Inflammatory macrophage (primary cell): ENCODE data around the gene WWTR1.
A peak's percentile ranks its signal among the peaks of the same experiment; 100 is the strongest.

Experiments
- DNase-seq, 2 donors: peaks; one replicate each; pipeline ENCODE4 v3.0.0-alpha.2; 2020 to 2022
- total RNA-seq, 18 experiments: gene quantifications; one replicate each; lab custom pipeline; 2026; ENCODE audit warnings: mixed read lengths in 6 of 18, inconsistent platforms in 2 of 18; lab: John Stamatoyannopoulos, UW

The WWTR1 gene
- total RNA-seq, result 5.2 to 37.8 (median 17.5) reads per million in 18 experiments

DNA sequence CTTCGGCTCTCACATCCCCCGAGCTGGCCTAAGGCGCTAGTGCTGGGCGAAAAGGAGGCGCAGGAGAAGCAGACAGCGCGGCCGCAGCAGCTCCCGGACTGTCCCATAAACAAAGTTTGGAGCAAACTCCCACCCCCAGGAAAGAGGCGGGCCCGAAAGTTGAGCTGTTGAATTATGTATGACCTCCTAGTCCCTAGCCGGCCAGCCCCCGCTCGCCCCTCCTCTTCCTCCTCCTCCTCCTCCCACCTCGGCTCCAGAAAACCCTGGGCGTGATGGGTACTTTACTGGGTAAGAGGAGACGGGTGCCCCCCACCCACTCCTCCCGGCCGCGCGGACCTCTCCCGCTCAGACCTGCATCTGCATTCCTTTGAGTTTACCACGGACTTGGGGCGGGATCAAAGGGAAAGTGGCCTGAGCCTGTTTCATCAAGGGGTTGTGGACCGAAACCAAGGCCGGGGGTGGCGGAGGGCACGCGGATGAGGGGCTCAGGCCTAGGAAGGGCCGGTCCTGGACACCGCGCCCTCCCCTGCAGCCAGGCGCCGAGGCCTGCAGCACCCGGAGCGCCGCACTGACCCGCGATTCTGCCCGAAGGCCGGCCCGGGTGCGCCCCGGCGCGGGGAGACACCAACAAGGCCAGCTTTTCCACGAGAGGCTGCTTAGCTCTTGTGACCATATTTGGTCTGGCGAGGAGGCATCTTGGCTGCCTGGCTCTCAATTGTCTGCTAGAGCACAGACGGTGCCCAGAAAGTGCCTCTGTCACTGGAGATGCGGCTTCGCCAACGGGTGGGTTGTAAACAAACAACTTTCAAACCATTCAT is at the start of gene WWTR1:
TSS of gene WWTR1 (minus strand) at position 100 of the 818 bp plus-strand sequence. CDS start 719 bp downstream, outside the sequence.
- DNase-seq, result peak; percentile 12 to 39

DNA sequence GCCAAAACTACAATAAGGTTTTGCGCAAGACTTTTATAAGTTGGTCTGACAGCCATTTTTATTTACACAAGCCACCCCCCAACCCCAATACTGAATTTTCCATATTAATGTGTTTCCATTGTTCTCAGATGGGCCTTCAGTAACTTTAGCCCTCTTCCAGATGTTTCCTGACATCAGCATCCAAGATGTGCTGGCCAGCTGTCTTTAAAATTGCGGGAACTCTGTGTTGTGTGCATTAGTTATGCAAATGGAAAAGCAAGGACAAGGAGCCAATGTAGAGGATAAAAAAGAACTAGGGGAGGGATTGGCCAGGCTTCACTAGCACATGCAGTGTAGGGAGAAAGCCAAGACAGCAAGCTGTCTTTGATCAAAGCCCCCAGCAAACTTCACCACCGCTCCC is 49.1 kb upstream of the WWTR1 start:
- no peak for DNase-seq

DNA sequence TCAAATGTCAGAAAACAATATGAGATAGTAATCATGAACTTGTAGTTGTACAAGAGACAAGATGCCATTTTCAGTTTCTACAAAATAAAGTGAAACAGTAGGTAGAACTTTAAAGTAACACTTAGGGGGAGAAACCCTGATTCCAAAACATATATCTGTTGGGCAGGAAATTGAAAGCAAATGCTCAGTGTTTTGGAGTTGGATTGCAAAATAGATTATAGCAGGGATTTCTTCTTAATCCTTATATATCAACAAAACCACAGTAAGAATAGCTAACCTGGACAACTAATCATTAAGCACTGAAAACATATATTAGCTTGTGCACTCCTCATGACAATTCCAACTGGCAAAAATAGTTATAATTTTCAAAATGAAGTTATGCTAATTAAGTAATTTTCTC is 47.6 kb upstream of the WWTR1 start:
- DNase-seq, result no peak

DNA sequence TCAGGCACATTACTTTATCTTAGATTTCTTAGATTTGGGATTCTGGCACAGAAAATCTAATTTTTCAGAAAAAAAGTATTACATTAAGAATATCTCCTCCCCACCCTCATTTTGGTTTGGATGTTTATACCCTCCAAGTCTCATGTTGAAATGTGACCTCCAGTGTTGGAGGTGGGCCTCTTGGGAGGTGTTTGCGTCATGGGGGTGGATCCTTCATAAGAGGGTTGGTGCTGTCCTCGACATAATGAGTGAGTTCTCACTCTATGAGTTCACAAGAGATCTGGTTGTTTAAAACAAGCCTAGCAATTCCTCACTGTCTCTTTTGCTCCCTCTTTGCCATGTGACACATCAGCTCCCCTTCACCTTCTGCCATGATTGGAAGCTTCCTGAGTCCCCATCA is 45.6 kb upstream of the WWTR1 start:
- DNase-seq, result no peak

DNA sequence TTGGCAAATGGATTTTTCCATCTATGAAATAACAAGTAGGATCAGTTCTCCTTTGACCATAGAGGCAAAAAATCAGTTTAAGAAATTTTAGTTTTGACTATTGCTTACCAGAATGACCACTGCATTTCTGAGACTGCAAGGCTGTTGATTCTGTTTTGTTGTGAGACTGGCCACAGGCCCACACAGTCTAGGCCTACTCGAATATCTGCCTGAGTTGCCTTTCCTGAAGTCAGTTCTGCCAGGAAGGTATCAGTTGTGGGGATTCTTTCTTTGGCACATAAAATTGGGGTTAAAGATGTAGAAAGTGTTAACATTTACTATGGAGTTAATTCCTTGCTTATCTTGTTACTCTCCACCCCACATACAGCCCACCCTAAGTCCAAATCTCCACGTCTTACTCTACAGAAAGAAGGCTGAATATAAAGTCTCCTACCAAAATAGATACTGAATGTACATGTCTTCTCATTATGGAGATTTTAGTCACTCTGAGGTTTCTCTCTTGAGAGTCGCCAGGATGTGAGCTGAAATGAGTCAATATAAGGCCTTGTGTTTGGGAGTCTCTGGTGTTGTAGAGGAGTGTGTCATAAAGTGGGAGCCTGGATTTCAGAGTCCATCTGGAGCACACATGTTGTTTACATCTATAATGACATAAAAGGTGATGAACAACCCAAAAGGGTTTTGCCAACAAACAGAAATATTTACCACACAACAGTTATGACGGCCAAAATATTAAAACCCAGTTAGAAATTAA is 45.0 kb upstream of the WWTR1 start:
- no peak for DNase-seq

DNA sequence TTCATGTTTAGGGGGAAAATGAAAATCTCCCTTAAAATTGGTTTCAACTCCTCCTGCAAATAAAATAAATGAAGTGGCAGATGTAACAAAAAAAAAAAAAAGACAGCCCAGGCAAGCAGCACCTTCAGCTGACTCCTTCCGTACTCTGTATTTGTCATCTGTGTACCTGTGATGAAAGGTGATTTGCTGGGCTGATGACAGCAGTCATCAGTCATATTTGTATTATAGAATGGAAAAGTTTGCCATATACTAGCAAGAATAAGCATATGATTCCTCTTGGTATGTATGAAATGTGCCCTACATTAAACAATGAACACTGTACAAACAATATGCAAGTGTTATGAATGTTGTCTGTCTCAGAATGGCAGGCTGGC is 44.1 kb upstream of the WWTR1 start:
- no peak for DNase-seq

DNA sequence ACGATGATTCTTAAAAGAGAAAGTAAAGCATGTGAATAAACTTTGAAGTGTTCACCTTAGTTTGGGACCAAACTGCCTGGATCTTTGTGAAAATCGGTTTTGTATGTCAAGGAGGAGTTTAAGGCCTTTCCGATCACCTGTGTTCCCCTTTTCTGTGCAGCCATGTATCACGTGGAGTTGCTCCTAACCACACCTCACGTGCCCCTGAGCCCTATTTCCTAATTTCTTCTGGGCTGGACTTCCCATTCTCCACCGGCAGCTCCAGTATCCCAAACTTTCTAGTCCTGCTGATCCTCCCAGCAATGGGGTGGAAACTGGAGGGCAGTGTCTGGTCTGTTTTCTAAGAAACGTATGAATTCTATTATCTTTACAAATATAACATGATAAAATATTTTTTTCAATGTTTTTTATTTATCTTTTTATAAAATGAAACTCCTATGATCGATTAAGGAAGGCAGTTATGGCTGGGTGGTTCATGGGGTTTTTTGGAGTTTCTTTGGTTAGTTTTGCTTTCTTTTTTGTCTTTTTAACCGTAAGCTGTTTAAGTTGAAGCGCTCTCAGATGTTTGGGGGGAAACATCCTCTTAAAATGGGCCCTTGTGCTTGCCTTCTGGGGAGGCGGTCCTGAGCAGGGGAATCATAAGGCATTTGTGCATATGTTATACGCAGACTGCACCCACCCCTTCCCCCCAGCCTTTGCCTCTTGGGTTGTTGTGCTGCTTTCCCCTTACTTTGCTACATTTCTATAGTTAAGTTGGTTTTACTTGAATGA is 43.6 kb upstream of the WWTR1 start:
- no peak for DNase-seq

DNA sequence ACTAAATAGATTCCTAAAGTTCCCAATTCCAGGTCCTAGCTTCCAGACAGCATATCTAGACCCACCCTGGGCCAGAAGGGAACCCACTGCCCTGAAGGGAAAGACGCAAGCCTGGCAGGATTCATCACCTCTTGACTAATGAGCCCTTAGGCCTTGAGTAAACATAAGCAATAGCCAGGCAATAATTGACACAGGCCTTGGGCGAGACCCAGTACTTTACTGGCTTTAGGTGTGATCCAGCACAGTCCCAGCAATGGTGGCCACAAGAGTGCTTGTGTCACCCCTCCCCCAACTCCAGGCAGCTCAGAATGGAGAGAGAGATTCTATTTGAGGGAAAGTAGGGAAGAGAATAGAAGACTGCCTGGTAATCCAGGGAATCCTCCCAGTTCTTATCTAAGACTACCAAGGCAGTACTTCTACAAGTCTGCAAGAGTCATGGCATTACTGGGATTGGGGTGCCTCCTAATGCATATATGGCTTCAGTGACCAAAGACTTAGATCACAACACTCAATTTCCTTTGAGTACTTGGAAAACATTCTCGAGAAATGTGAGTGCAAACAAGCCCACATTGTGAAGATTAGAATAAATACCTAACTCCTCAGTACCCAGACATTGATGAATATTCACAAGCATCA is 30.4 kb upstream of the WWTR1 start:
- no peak for DNase-seq

DNA sequence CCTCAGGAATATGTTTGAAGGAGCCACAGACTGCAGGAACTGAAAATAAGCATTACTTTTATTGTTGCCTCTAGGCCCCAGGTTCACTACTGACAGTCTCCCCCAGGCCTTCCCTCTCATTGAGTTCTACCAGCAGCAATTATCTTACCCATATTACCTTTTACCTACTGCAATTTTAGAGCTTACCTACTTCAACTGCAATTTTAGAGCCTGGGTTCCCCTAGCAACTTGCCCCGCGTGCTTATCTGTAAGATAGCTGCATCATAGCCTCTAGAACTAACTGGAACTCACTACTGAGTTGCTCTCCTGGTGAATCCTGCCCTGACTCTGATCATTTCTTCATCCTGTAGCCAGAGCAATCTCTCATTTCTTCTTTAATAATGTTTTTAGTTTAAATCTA is 29.2 kb upstream of the WWTR1 start:
- DNase-seq, result no peak

DNA sequence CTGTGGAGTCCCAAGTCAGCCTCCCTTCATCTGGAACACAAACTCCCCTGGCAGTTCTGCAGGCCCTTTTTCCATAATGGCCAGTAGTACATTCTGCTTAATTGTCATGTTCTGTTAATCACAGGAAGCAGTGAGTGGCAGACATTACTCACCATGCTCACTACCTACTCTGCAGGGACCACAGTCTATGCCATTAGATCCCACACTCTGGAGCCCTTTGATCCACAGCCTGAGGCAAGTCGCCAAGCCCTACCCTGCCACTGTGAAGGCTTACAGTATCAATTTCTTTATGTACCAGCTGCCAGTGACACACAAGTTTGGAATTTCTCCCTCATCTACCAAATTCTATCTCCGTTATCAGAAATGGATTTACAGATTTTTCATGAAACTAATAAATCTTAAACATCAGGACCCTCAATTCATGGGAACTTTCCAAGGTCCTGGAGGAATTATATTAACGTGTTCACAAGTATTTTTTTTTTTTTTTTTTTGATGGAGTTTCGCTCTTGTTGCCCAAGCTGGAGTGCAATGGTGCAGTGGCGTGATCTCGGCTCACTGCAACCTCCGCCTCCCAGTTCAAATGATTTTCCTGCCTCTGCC is 20.6 kb upstream of the WWTR1 start:
- no peak for DNase-seq

DNA sequence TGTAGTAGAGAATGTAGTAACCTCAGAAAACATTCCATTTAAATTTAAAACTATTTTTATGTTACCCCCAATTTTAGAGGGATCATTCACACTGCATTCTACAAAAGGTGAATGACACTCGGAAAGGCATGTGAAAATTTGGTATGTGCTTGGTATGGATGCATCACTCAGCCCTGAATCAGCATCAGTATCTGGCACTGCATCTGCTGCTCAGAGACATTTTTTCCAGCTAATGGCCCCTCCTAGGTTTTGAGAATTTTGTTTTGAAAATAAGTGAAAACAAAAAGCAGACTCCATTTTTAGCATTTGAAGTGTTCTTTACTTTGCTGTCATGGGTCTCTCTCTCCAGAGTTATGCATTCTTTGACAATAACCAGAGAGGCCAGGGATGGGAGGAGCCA is 15.6 kb upstream of the WWTR1 start:
- DNase-seq, result no peak

DNA sequence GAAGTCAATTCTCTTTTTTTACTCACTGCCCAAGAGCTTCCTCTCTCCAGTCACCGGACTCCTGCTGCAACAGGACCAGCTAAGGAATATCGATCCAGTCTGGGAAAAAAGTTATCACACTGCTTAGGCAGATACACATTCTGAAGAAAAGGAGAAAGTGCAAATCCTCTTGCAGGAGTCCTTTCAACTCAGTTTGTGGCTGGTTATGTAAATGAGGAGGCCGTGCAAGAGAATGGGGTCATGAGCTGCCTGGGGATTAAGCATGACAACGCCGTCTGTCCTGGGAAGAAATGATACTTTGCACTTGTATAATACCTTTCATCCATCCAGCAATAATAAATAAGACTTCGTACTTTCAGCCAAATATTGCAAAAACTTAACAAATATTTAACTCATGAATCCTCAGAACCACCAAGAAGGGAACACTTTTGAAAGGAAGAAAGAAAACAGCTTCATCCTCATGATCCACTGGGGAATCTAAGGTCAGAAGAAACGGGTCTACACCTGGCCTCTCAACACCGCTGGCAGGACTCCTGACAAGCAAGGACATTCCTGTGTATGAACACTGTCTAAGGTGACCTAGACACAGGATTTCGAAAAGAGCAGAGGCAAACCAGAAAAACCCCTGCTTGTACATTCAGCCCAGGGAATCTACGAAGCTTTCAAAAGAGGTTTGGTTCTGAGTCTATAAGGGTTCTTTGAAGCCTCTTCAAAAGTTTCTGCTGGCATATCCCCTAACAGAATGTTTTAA is 13.1 kb upstream of the WWTR1 start:
- DNase-seq, result no peak

DNA sequence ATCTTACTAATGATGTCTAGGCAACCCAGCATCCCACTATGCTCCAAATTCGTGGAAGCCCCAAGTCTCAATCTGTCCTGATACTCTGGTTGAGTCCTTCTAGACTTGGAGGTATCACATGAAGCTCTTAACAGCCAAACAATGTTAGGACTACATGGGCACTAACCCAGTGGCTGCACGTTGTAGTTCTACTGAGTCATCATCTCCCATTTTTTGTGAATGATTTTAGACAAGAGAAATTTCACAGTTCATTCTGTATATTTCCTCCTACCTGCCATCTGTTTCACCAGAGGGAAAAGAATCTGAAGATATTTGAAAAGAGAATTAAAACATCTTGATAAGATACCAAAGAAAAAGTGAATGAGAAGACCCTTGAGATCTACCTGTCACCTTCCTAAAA is 9.8 kb upstream of the WWTR1 start:
- no peak for DNase-seq

DNA sequence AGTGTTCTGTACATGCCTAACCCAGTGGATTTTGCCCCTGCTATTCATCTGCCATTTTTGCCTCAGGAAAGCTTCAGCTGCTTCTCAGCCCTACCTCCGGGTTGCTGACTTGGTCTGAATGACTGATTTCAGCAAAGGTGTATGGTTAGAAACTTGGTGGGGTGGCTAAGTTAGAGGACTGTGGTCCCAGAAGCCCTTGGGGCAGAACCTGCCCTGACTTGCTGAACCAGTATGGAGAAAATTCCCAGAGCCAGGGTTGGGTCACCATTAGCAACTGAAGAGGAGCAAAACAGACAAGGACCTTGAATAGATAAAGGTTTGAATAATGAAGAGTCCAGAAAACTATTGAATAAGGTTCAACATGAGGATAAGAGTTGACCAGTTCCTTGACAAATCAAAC is 6.1 kb upstream of the WWTR1 start:
- DNase-seq, result no peak

DNA sequence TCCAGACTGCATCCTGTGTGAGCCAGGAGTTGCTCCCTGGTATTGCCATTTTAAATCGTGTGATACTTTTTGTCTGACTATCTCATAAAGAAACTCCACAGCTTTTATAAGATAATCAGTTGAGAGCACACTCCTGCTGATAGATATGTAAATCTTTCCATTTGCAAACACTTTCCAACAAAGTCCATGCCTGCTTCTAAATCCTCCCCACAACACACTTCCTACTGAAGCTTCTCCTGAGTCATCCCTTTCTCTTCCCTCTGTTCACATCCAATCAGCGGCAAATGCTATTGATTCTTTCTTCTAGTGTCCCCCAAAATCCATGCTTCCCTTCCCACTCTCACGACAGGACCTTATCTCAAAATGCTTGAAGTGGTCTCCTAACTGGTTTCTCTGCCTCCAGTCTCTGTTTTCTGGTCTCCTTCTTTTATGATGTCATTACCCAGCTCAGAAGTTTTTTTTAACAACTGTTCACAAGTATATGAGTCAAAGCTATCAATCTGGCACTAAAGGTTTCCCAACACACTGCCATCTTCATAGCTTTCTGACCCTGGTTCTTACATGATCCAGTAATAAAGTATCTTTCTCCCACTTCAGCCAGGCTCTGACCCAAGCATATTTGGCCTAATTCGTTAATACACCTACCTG is 4.5 kb upstream of the WWTR1 start:
- no peak for DNase-seq

DNA sequence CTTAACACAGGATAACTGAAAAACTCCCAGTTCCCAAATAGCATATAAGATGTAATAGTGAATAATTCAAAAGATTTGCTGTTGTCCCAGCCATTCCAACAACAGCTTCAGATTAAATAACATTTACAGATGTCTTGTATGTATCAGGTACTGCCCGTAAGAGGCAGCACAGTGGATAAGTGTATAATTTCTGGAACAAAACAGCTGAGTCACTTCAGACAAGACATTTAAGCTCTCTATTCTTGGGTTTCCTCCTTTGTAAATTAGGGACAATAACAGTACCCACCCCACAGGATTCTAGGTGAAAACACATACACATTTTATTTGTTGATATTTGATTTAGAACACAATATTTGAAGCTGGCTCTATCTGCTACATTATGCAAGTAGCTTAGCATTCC is 2.6 kb upstream of the WWTR1 start:
- no peak for DNase-seq

DNA sequence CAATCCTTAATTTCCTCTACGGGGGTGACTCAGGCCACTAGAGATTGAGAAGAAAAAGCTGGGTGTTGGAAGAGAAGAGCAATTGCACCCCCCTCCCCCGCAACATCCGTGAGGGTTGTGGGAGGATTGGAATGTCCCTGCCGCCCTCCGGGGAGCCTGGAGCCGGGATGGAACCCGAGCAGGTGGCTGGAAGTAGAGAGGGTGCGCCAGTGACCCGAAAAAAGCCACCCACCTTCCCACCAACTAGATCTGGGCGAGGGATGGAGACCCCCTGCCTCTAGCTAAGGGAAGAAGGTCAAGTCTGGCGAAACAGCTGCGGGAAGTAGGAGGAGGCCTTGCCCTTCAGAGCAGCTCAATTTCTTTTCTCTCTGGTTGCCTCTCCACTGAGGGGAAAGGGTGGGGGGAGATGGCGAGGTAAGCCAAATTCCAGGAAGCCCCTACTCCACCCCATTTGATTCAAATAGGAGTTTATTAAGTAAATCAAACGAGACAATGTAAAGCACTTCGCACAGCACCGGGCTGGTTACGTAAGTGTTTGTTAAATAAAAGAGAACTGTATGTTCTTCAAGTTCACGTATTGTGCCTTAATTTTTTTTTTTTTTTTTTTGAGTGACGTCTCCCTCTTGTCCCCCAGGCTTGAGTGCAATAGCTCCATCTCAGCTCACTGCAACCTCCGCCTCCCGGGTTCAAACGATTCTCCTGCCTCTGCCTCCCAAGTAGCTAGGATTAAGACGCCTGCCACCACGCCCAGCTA is 1.1 kb upstream of the WWTR1 start:
- DNase-seq, result no peak

DNA sequence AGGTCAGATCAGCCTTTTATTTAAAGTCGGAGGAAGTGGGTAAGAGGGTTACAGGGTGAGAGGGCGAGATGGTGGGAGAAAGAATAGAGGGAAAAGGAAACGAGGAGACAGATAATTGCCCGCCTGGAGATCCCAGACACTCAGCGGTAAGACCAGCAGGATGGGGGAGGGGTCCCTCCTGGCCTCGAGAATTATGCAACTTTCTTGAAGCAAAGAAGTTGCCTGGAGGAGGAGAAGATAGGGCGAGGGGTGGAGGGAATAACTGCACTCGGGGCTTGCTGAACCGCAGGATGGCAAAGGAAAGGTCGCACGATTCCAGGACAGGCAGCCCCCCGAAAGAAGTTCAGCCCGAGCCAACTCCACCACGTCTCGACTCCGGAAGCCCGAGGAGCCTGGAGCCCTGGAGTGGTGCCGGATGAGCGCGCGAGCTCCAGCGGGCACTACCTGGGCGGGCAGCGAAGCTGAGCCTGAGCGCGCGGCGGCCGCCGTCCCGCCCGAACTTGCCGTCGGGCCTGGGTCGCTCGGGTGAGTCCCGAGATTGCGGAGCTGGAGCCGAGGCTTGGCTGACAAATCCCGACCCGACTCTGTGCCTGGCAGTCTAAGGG is 402 bp downstream of the WWTR1 start:
- no peak for DNase-seq

DNA sequence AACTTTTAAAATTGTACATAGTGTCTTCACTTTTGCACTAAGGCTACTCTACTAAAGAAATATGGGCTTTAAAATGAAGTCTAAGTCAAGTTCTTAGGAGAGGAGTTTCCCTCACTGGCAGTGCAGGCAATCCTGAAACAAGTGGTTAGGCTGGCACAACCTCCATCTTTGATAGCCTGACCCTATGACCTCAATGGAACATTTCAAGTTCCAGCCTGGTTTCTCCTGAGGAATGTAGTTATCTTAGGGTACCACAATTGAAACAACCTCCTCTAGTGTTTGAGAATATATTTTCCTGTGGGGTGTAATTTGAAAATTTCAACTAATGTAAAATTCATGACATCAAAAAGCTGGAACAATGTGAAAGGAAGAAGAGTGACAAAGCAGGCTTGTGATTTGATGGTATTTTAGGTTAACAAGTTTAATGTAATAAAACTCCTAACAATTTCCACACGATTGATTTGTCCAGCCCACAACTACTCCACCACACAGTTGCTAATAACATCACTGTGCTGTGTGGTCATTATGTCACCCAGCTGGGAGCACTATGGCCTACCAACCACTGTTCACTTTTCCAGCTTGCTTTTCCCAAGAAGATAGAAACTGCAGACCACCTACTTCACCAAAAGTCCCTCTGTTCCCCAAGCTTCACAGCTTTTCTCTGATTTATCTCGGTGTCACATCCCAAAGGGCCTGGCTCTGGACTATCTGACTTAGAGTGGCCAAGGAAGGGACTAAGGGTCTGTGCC is 1.8 kb downstream of the WWTR1 start:
- DNase-seq, result no peak
